ENCODE measurements around the gene RIMBP2.

GRCh38 chr12:130405332-130405731 is 310.8 kb downstream of the RIMBP2 start:
- no peak for TF ChIP-seq CTCF (conservative IDR thresholded peaks at IDR 0.05; ENCODE audit: low read depth in 2 of 2)
- TF ChIP-seq EZH2phosphoT487 (IDR thresholded peaks at IDR 0.05; ENCODE audit: unreplicated experiment): no peak
- TF ChIP-seq EZH2 (IDR thresholded peaks at IDR 0.05; ENCODE audit: low read depth, unreplicated experiment): no peak
- TF ChIP-seq POLR2AphosphoS5 (IDR thresholded peaks at IDR 0.05; ENCODE audit: low read depth): no peak
